Measurements from ENCODE around the gene WDSUB1. TPM values are rescaled to one million over a fixed set of nuclear protein-coding genes. Genes with fewer than 3 reads are reported as not detected.

WDSUB1 gene
- total RNA-seq, 2 experiments from 2014 or later, result 3.7 to 5.3 TPM

DNA sequence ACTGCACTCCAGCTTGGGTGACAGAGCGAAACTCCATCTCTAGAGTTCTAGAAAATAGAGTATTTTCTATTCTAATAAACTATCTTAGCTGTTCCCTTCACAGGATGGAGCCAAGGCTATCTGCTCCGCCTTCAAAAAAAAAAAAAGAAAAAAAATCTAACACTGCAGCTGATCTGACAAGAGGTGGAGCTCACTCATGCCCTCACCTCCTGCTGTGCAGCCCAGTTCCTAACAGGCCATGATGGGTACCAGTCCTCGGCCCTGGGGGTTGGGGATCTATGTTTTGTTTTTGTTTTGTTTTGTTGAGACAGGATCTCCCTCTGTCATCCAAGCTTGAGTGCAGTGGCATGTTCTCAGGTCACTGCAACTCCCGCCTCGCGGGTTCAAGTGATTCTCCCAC lies 3.0 kb downstream of the WDSUB1 start:
- H3K79me2 ChIP-seq (ENCODE audit: insufficient read depth, low read depth, low read length), result no peaks in the 10 kb centered on the region
- H4K20me1 ChIP-seq (ENCODE audit: insufficient read depth, low read length), result no peaks in the 10 kb centered on the region
- intact Hi-C loops (cut with micrococcal nuclease; ENCODE audit: unreplicated experiment), result no loop called here
- H3K4me3 ChIP-seq (ENCODE audit: low read depth, low read length, poor library complexity, severe bottlenecking), result no peak overlapping the region
- no peak overlapping the region for H3K27ac ChIP-seq (ENCODE audit: low read depth, low read length, poor library complexity, severe bottlenecking)
- no peak overlapping the region for H3K4me2 ChIP-seq (ENCODE audit: low read length)
- BruUV-seq (replicated peaks), result no TSS peak
- H3K9me3 ChIP-seq (ENCODE audit: low read length), result no peaks in the 10 kb centered on the region
- CTCF ChIA-PET (ENCODE audit: unreplicated experiment), result no interaction called here
- no peak for DNase-seq (ENCODE audit: low spot score)
- H3K4me1 ChIP-seq (ENCODE audit: insufficient read depth, low read length, poor library complexity, severe bottlenecking), result peaks cover 7% of the 10 kb centered on the region
- no peaks in the 10 kb centered on the region for H3K36me3 ChIP-seq (ENCODE audit: insufficient read depth, low read length)
- TF ChIP-seq EZH2phosphoT487 (IDR thresholded peaks at IDR 0.05; ENCODE audit: borderline replicate concordance, low read depth, low read length), result no peak
- TF ChIP-seq, protein P1, sequence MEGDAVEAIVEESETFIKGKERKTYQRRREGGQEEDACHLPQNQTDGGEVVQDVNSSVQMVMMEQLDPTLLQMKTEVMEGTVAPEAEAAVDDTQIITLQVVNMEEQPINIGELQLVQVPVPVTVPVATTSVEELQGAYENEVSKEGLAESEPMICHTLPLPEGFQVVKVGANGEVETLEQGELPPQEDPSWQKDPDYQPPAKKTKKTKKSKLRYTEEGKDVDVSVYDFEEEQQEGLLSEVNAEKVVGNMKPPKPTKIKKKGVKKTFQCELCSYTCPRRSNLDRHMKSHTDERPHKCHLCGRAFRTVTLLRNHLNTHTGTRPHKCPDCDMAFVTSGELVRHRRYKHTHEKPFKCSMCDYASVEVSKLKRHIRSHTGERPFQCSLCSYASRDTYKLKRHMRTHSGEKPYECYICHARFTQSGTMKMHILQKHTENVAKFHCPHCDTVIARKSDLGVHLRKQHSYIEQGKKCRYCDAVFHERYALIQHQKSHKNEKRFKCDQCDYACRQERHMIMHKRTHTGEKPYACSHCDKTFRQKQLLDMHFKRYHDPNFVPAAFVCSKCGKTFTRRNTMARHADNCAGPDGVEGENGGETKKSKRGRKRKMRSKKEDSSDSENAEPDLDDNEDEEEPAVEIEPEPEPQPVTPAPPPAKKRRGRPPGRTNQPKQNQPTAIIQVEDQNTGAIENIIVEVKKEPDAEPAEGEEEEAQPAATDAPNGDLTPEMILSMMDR (conservative IDR thresholded peaks at IDR 0.05; ENCODE audit: low read length), result no peak
- H2AFZ ChIP-seq (ENCODE audit: low read length), result no peak overlapping the region
- POLR2A ChIA-PET, result interaction anchor here (0.6 to 1.1 kb wide), 4 partner anchors 13 to 1384 kb away, joined by 3 read pairs; no protein-coding TSS in a partner anchor
- no peaks in the 10 kb centered on the region for H3K9me2 ChIP-seq (ENCODE audit: insufficient read depth, low read length)

- peaks cover 5% of the 10 kb centered on the region for H3K4me1 ChIP-seq (ENCODE audit: insufficient read depth, low read length, poor library complexity, severe bottlenecking)
- H3K27ac ChIP-seq (ENCODE audit: low read depth, low read length, poor library complexity, severe bottlenecking), result no peak overlapping the region
- H3K79me2 ChIP-seq (ENCODE audit: insufficient read depth, low read depth, low read length), result no peaks in the 10 kb centered on the region
- TF ChIP-seq, protein P1 (conservative IDR thresholded peaks at IDR 0.05; ENCODE audit: low read length), result no peak
- TF ChIP-seq EZH2phosphoT487 (IDR thresholded peaks at IDR 0.05; ENCODE audit: borderline replicate concordance, low read depth, low read length), result no peak
- no peak for DNase-seq (ENCODE audit: low spot score)
- BruUV-seq (replicated peaks), result no TSS peak
- CTCF ChIA-PET (ENCODE audit: unreplicated experiment), result no interaction called here
- H3K9me3 ChIP-seq (ENCODE audit: low read length), result no peaks in the 10 kb centered on the region
- H3K36me3 ChIP-seq (ENCODE audit: insufficient read depth, low read length), result no peaks in the 10 kb centered on the region
- intact Hi-C loops (cut with micrococcal nuclease; ENCODE audit: unreplicated experiment), result no loop called here
- no peaks in the 10 kb centered on the region for H4K20me1 ChIP-seq (ENCODE audit: insufficient read depth, low read length)
- H3K9me2 ChIP-seq (ENCODE audit: insufficient read depth, low read length), result no peaks in the 10 kb centered on the region
- POLR2A ChIA-PET, result interaction anchor here (0.6 to 0.8 kb wide), 2 partner anchors 393 to 450 kb away, joined by 3 read pairs; no protein-coding TSS in a partner anchor
- no peak overlapping the region for H3K4me3 ChIP-seq (ENCODE audit: low read depth, low read length, poor library complexity, severe bottlenecking)
- no peak overlapping the region for H2AFZ ChIP-seq (ENCODE audit: low read length)
- no peak overlapping the region for H3K4me2 ChIP-seq (ENCODE audit: low read length)
Measured at GRCh38 chr2:159281002-159281401, 5.5 kb downstream of the WDSUB1 start.

DNA sequence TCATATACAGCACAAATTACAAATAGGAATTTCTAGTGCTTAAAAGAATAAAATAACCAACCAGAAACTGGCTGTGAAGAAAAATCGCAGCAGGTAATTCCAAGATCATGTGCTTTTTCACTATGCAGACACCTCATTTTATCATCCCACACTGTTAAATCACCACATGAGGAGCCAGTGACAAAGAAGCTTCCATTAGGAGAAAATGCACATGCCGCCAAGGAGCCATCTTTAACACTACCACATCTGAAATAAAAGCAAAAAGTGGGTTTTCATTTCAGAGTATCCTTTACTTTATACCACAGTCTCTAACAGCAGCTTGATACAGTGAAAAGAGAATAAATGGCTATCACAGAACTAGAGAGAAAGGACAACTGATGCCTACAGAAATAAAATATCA lies 6.8 kb downstream of the WDSUB1 start:
- no peaks in the 10 kb centered on the region for H3K9me3 ChIP-seq (ENCODE audit: low read length)
- ChIA-PET POLR2A (no interaction called here), CTCF (ENCODE audit: unreplicated experiment) (no interaction called here)
- no TSS peak for BruUV-seq (replicated peaks)
- H3K4me1 ChIP-seq (ENCODE audit: insufficient read depth, low read length, poor library complexity, severe bottlenecking), result no peaks in the 10 kb centered on the region
- no peaks in the 10 kb centered on the region for H4K20me1 ChIP-seq (ENCODE audit: insufficient read depth, low read length)
- no peak for TF ChIP-seq EZH2phosphoT487 (IDR thresholded peaks at IDR 0.05; ENCODE audit: borderline replicate concordance, low read depth, low read length)
- TF ChIP-seq, protein P1 (conservative IDR thresholded peaks at IDR 0.05; ENCODE audit: low read length), result no peak
- no peaks in the 10 kb centered on the region for H3K79me2 ChIP-seq (ENCODE audit: insufficient read depth, low read depth, low read length)
- H3K9me2 ChIP-seq (ENCODE audit: insufficient read depth, low read length), result no peaks in the 10 kb centered on the region
- no peak overlapping the region for H3K27ac ChIP-seq (ENCODE audit: low read depth, low read length, poor library complexity, severe bottlenecking)
- H3K36me3 ChIP-seq (ENCODE audit: insufficient read depth, low read length), result no peaks in the 10 kb centered on the region
- H3K4me3 ChIP-seq (ENCODE audit: low read depth, low read length, poor library complexity, severe bottlenecking), result no peak overlapping the region
- no peak for DNase-seq (ENCODE audit: low spot score)
- H3K4me2 ChIP-seq (ENCODE audit: low read length), result no peak overlapping the region
- H2AFZ ChIP-seq (ENCODE audit: low read length), result no peak overlapping the region
- intact Hi-C loops (cut with micrococcal nuclease; ENCODE audit: unreplicated experiment), result no loop called here
